Measurements from ENCODE around the gene C1R.

The C1R gene

DNA sequence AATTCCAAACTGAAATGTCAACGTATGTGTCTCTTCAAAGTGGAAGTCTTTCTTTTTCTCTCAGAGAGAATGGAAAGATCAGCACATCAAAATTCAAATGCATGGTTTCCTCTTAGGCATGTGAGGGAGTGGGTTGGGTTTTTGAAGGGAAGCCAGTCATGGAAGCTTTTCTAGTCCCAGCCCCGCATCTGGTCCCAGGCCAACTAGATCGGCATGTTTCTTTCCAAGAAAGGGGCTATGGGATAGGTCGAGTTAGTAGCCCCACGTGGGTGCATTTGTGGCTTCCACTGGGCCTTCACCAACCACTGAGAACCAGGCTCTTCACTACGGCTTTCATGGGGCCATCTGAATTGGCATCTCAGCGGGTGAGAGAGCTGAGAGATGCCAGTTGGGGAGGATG lies 25.1 kb downstream of the C1R start:
- H3K4me3 ChIP-seq (ENCODE audit: low read depth, low read length) = no peak overlapping the region
- DNase-seq (ENCODE audit: low read depth) = no peak
- TF ChIP-seq POLR2A (IDR thresholded peaks at IDR 0.05; ENCODE audit: extremely low read depth, insufficient read length) (no peak), MYC (IDR thresholded peaks at IDR 0.05; ENCODE audit: low read depth, low read length) (no peak)
- TF ChIP-seq, protein P1, sequence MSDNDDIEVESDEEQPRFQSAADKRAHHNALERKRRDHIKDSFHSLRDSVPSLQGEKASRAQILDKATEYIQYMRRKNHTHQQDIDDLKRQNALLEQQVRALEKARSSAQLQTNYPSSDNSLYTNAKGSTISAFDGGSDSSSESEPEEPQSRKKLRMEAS (IDR thresholded peaks at IDR 0.05; ENCODE audit: low read depth, low read length) = no peak
- TF ChIP-seq, protein P2, sequence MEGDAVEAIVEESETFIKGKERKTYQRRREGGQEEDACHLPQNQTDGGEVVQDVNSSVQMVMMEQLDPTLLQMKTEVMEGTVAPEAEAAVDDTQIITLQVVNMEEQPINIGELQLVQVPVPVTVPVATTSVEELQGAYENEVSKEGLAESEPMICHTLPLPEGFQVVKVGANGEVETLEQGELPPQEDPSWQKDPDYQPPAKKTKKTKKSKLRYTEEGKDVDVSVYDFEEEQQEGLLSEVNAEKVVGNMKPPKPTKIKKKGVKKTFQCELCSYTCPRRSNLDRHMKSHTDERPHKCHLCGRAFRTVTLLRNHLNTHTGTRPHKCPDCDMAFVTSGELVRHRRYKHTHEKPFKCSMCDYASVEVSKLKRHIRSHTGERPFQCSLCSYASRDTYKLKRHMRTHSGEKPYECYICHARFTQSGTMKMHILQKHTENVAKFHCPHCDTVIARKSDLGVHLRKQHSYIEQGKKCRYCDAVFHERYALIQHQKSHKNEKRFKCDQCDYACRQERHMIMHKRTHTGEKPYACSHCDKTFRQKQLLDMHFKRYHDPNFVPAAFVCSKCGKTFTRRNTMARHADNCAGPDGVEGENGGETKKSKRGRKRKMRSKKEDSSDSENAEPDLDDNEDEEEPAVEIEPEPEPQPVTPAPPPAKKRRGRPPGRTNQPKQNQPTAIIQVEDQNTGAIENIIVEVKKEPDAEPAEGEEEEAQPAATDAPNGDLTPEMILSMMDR (IDR thresholded peaks at IDR 0.05; ENCODE audit: low read depth, low read length) = no peak

DNA sequence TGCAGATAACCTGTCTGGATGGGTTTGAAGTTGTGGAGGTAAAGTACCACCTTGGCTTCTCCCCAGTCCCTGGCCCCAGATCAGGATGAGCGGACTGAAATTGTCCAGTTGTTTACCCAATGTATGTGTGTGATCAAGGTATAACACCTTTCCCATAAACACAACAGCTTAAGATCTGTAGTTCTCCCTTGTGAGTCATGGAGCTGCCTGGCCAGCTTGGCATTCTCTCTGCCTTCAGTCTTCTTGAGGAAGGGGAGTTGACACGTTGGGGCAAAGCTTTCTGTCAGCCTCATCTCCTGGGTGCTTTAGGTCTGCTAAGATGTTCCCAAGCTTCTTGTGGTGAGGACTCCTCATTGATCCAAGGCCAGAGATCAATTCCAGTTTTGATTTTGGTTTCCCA lies 25.6 kb downstream of the C1R start:
- TF ChIP-seq POLR2A (IDR thresholded peaks at IDR 0.05; ENCODE audit: extremely low read depth, insufficient read length) = no peak
- TF ChIP-seq, protein P1 (IDR thresholded peaks at IDR 0.05; ENCODE audit: low read depth, low read length) = no peak
- TF ChIP-seq MYC (IDR thresholded peaks at IDR 0.05; ENCODE audit: low read depth, low read length) = no peak
- TF ChIP-seq, protein P2 (IDR thresholded peaks at IDR 0.05; ENCODE audit: low read depth, low read length) = no peak
- DNase-seq (ENCODE audit: low read depth) = no peak
- no peak overlapping the region for H3K4me3 ChIP-seq (ENCODE audit: low read depth, low read length)

- H3K4me3 ChIP-seq (ENCODE audit: low read depth, low read length) = no peak overlapping the region
- no peak for DNase-seq (ENCODE audit: low read depth)
- no peak for TF ChIP-seq MYC (IDR thresholded peaks at IDR 0.05; ENCODE audit: low read depth, low read length)
- TF ChIP-seq, protein P2 (IDR thresholded peaks at IDR 0.05; ENCODE audit: low read depth, low read length) = no peak
- TF ChIP-seq POLR2A (IDR thresholded peaks at IDR 0.05; ENCODE audit: extremely low read depth, insufficient read length) = no peak
- TF ChIP-seq, protein P1 (IDR thresholded peaks at IDR 0.05; ENCODE audit: low read depth, low read length) = no peak
These were observed 27.1 kb downstream of the C1R start for GRCh38 chr12:7065073-7065623.

DNA sequence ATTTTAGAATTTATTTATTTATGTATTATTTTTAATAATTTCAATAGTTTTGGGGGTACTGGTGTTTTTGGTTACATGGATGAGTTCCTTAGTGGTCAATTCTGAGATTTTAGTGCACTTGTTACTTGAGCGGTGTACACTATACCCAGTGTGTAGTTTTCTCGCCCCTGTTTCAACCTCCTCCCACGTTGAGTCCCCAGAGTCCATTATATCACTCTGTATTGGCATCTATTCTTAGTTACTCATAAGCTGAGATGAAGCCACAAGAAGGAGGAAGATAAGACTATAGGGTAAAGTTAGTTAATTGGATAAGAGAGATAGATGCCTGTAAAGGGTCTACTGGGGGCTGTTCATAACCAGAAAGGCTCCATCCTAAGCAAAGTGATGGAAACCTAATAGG lies 27.7 kb downstream of the C1R start:
- no peak overlapping the region for H3K4me3 ChIP-seq (ENCODE audit: low read depth, low read length)
- TF ChIP-seq, protein P1 (IDR thresholded peaks at IDR 0.05; ENCODE audit: low read depth, low read length) = no peak
- TF ChIP-seq MYC (IDR thresholded peaks at IDR 0.05; ENCODE audit: low read depth, low read length) (no peak), POLR2A (IDR thresholded peaks at IDR 0.05; ENCODE audit: extremely low read depth, insufficient read length) (no peak)
- TF ChIP-seq, protein P2 (IDR thresholded peaks at IDR 0.05; ENCODE audit: low read depth, low read length) = no peak
- DNase-seq (ENCODE audit: low read depth) = no peak

DNA sequence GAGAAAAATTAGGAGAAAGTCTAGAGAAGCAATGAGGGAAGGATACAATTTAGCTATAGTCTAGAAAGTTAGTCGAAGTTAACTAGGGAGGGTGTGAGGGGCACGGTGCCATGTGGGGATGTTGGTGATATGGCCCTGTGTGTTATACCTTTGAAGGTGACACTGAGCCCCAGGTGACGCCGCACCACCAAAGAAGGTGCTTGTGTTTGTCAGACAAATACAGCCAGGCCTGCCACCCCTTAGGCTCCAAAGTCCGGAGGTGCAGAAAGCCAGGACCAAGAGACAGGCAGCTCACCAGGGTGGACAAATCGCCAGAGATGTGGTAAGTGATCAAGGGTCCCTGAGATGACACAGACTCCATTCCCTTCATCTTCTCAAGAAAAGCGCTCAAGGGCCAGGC lies 30.6 kb downstream of the C1R start:
- DNase-seq (ENCODE audit: low read depth) = no peak
- no peak for TF ChIP-seq POLR2A (IDR thresholded peaks at IDR 0.05; ENCODE audit: extremely low read depth, insufficient read length)
- TF ChIP-seq, protein P1 (IDR thresholded peaks at IDR 0.05; ENCODE audit: low read depth, low read length) = no peak
- TF ChIP-seq, protein P2 (IDR thresholded peaks at IDR 0.05; ENCODE audit: low read depth, low read length) = no peak
- TF ChIP-seq MYC (IDR thresholded peaks at IDR 0.05; ENCODE audit: low read depth, low read length) = no peak
- no peak overlapping the region for H3K4me3 ChIP-seq (ENCODE audit: low read depth, low read length)

Data from NB4 (cell line).